DMS153 treated with DMSO at 0.1 percent for 48 hours (cell line): Measurements from ENCODE around the gene ARFGEF3.
A peak's percentile ranks its signal among the peaks of the same experiment; 100 is the strongest.

ENCODE experiments used
- DNase-seq: peaks from one replicate; lab custom pipeline; 2025; ENCODE audit not compliant: unreplicated experiment; lab: John Stamatoyannopoulos, UW

Gene ARFGEF3

GRCh38 chr6:138161088-138161337, 726 bp upstream of the ARFGEF3 start:
- DNase-seq: no peak

GRCh38 chr6:138162111-138162954, 594 bp downstream of the ARFGEF3 start:
- DNase-seq: peak; percentile 14

GRCh38 chr6:138162955-138163575, 1.3 kb downstream of the ARFGEF3 start:
- peak; percentile 20 for DNase-seq

GRCh38 chr6:138175596-138175995, 13.9 kb downstream of the ARFGEF3 start:
- no peak for DNase-seq

GRCh38 chr6:138176652-138177232, 15.0 kb downstream of the ARFGEF3 start:
- no peak for DNase-seq

GRCh38 chr6:138182939-138183789, 21.4 kb downstream of the ARFGEF3 start:
- DNase-seq: peak; percentile 82

- no peak for DNase-seq
These were observed 22.0 kb downstream of the ARFGEF3 start for GRCh38 chr6:138183790-138184134.

GRCh38 chr6:138184230-138184629, 22.5 kb downstream of the ARFGEF3 start:
- no peak for DNase-seq

- no peak for DNase-seq
These were observed 25.4 kb downstream of the ARFGEF3 start for GRCh38 chr6:138187156-138187555.

GRCh38 chr6:138188278-138188941, 26.7 kb downstream of the ARFGEF3 start:
- peak; percentile 76 for DNase-seq

- DNase-seq: no peak
These were observed 32.5 kb downstream of the ARFGEF3 start for GRCh38 chr6:138194287-138194686.

GRCh38 chr6:138196122-138196738, 34.5 kb downstream of the ARFGEF3 start:
- DNase-seq: no peak

GRCh38 chr6:138197570-138197969, 35.8 kb downstream of the ARFGEF3 start:
- no peak for DNase-seq

- no peak for DNase-seq
These were observed 36.8 kb downstream of the ARFGEF3 start for GRCh38 chr6:138198430-138199091.

- no peak for DNase-seq
These were observed 40.1 kb downstream of the ARFGEF3 start for GRCh38 chr6:138201836-138202235.

GRCh38 chr6:138203315-138203714, 41.6 kb downstream of the ARFGEF3 start:
- DNase-seq: no peak

GRCh38 chr6:138204303-138204702, 42.6 kb downstream of the ARFGEF3 start:
- DNase-seq: no peak

GRCh38 chr6:138204792-138205384, 43.1 kb downstream of the ARFGEF3 start:
- DNase-seq: no peak

- DNase-seq: no peak
These were observed 43.8 kb downstream of the ARFGEF3 start for GRCh38 chr6:138205437-138206094.
